Stimulated activated CD4-positive, alpha-beta T cell treated with anti-CD3 and anti-CD28 coated beads, TNF-alpha, amount 100 ng/mL, for 24 hours (primary cell): Measurements from ENCODE around the gene PPFIA1.
A peak's percentile ranks its signal among the peaks of the same experiment; 100 is the strongest.
"Not testable (repeated sequence)": the region's sequence is repeated elsewhere in the genome, so short reads cannot be mapped to it uniquely, and the experiment has no call there.

Source experiments
- DNase-seq, 3 experiments: peaks; one replicate each; pipeline ENCODE4 v3.0.0-alpha.2; 2020; ENCODE audit warnings: low read depth in 3 of 3

Gene PPFIA1

GRCh38 chr11:70251659-70252321 is 18.7 kb upstream of the PPFIA1 start:
- DNase-seq = no peak

- DNase-seq = no peak
Measured at GRCh38 chr11:70252844-70253243, 17.6 kb upstream of the PPFIA1 start.

GRCh38 chr11:70255477-70256116 is 14.9 kb upstream of the PPFIA1 start:
- DNase-seq = no peak

GRCh38 chr11:70259077-70259476 is 11.4 kb upstream of the PPFIA1 start:
- DNase-seq = not testable (repeated sequence)

- no peak for DNase-seq
Measured at GRCh38 chr11:70262951-70263350, 7.5 kb upstream of the PPFIA1 start.

- no peak for DNase-seq
Measured at GRCh38 chr11:70263363-70263762, 7.1 kb upstream of the PPFIA1 start.

GRCh38 chr11:70265341-70265740 is 5.1 kb upstream of the PPFIA1 start:
- DNase-seq = no peak

- no peak for DNase-seq
Measured at GRCh38 chr11:70267405-70267950, 3.0 kb upstream of the PPFIA1 start.

- no peak for DNase-seq
Measured at GRCh38 chr11:70268526-70268925, 2.0 kb upstream of the PPFIA1 start.

GRCh38 chr11:70270877-70271648 is 573 bp downstream of the PPFIA1 start:
- DNase-seq = peak; percentile 2 to 24 (median 11)

GRCh38 chr11:70271649-70271953 is 1.1 kb downstream of the PPFIA1 start:
- DNase-seq = no peak

GRCh38 chr11:70272009-70272408 is 1.5 kb downstream of the PPFIA1 start:
- no peak for DNase-seq

GRCh38 chr11:70278994-70279393 is 8.5 kb downstream of the PPFIA1 start:
- no peak for DNase-seq

- no peak for DNase-seq
Measured at GRCh38 chr11:70281156-70281609, 10.7 kb downstream of the PPFIA1 start.

GRCh38 chr11:70282012-70282411 is 11.5 kb downstream of the PPFIA1 start:
- no peak for DNase-seq

GRCh38 chr11:70288721-70289120 is 18.2 kb downstream of the PPFIA1 start:
- DNase-seq = no peak

GRCh38 chr11:70289582-70289981 is 19.1 kb downstream of the PPFIA1 start:
- no peak for DNase-seq

GRCh38 chr11:70290361-70291065 is 20.0 kb downstream of the PPFIA1 start:
- DNase-seq = no peak

- DNase-seq = no peak
Measured at GRCh38 chr11:70292166-70292565, 21.7 kb downstream of the PPFIA1 start.

- DNase-seq = no peak
Measured at GRCh38 chr11:70292863-70293262, 22.4 kb downstream of the PPFIA1 start.

- DNase-seq = not testable (repeated sequence)
Measured at GRCh38 chr11:70295166-70295565, 24.7 kb downstream of the PPFIA1 start.

- no peak for DNase-seq
Measured at GRCh38 chr11:70296681-70297080, 26.2 kb downstream of the PPFIA1 start.
